Smooth muscle cell of the umbilical artery (primary cell): ENCODE measurements around the gene PAM16. TPM values are rescaled to one million over a fixed set of nuclear protein-coding genes. Genes with fewer than 3 reads are reported as not detected.

Experiments used
- total RNA-seq: library from RNA; depleted of rRNA; stranded (reverse); fragments of >200 nt; gene quantifications from 2 replicates; pipeline ENCODE4 v1.2.3, GENCODE V29; 2014

Gene PAM16
- total RNA-seq = 13.3 and 31.2 TPM in 2 replicates

GRCh38 chr16:4350787-4351659 lies at the start of gene PAM16:
PAM16 (minus strand) TSS chr16:4351321; CDS start chr16:4351234, 87 bp downstream.

GRCh38 chr16:4371357-4372000 lies 20.4 kb upstream of the PAM16 start, which contains the start of gene VASN:
VASN (plus strand) TSS chr16:4371848; CDS start chr16:4380878, 9,030 bp downstream.

GRCh38 chr16:4315186-4316107 lies 35.7 kb downstream of the PAM16 start, which contains the start of gene GLIS2:
GLIS2 (plus strand) TSS chr16:4316067; CDS start chr16:4332281, 16,214 bp downstream.

Other genes with a start within 250 kb of the PAM16 start
- gene ADCY9, start 234.9 kb downstream of the PAM16 start, total RNA-seq = 19.9 and 23.8 TPM in 2 replicates
- not detected in 2 replicates for gene SRL, start 109.2 kb downstream of the PAM16 start, total RNA-seq
- 4.2 and 5.8 TPM in 2 replicates for gene TFAP4, start 78.3 kb downstream of the PAM16 start, total RNA-seq
- 3.3 and 5.3 TPM in 2 replicates for gene GLIS2, start 35.3 kb downstream of the PAM16 start, total RNA-seq
- 97.5 and 122 TPM in 2 replicates for gene VASN, start 20.5 kb upstream of the PAM16 start, total RNA-seq
- gene CORO7, start 65.3 kb upstream of the PAM16 start, total RNA-seq = 9.2 and 26.6 TPM in 2 replicates
- 40.4 and 62.3 TPM in 2 replicates for gene DNAJA3, start 74.5 kb upstream of the PAM16 start, total RNA-seq
- 41.4 and 47.8 TPM in 2 replicates for gene NMRAL1, start 123.3 kb upstream of the PAM16 start, total RNA-seq
- gene HMOX2, start 125.1 kb upstream of the PAM16 start, total RNA-seq = 58.8 and 85.1 TPM in 2 replicates
- 13.4 and 17.3 TPM in 2 replicates for gene CDIP1, start 187.5 kb upstream of the PAM16 start, total RNA-seq
- gene C16orf96, start 205.0 kb upstream of the PAM16 start, total RNA-seq = not detected in 2 replicates